A549 (cell line): ENCODE results near the gene TM9SF4. TPM values are rescaled to one million over a fixed set of nuclear protein-coding genes. Genes with fewer than 3 reads are reported as not detected.

Source experiments
- ATAC-seq, 2 experiments: fragments of 200-7000 bp in 1 of 2; fragments of >200 bp in 1 of 2; cut with Nextera tagmentation in 1 of 2; cut with Tn5 transposase in 1 of 2; 3 replicates each; pipeline versions ENCODE4 v1.8.0 to v1.9.1; 2018 to 2020; ENCODE audit warnings: mild to moderate bottlenecking in 1 of 2, moderate library complexity in 1 of 2
- CTCF ChIA-PET: fragments of 300-600 bp; sonication (Branson Sonifier 250); formaldehyde crosslinking; extraction: SDS; loops from one replicate; lab custom pipeline; 2021; ENCODE audit warnings: antibody characterized with exemption, inconsistent platforms; lab: Yijun Ruan, JAX
- POLR2A ChIA-PET: fragments of 350-600 bp; formaldehyde crosslinking; extraction: SDS; loops from one replicate; lab custom pipeline; 2021; ENCODE audit warnings: antibody characterized with exemption, inconsistent platforms; lab: Yijun Ruan, JAX
- DNase-seq, 2 experiments: peaks; one replicate each; pipeline versions ENCODE4 v3.0.0 to v3.0.0-alpha.2; 2011 to 2016; ENCODE audit warnings: low read depth in 1 of 2, low spot score in 1 of 2
- FAIRE-seq: peaks from 2 replicates; lab custom pipeline; 2011; peaks lifted over from hg19 to GRCh38; lab: Jason Lieb, UNC
- H3K27ac ChIP-seq, 2 experiments: fragments of >200 bp; sonication (Bioruptor Twin); formaldehyde crosslinking; 3 replicates each; pipeline ENCODE4 v1.5.1; 2016 to 2017
- H3K4me1 ChIP-seq: fragments of >200 bp; sonication (Bioruptor Twin); formaldehyde crosslinking; 3 replicates; pipeline ENCODE4 v1.6.1; 2016
- H3K4me2 ChIP-seq: fragments of >200 bp; sonication (Bioruptor Twin); formaldehyde crosslinking; 3 replicates; pipeline ENCODE4 v1.6.1; 2016
- H3K4me3 ChIP-seq: fragments of >200 bp; sonication (Bioruptor Twin); formaldehyde crosslinking; 3 replicates; pipeline ENCODE4 v1.5.1; 2016
- H3K9me3 ChIP-seq: fragments of >200 bp; sonication (Bioruptor Twin); formaldehyde crosslinking; 3 replicates; pipeline ENCODE4 v1.6.1; 2016
- ATOH8 ChIP-seq: fragments of 250-450 bp; sonication (Bioruptor Pico); IDR thresholded peaks from 2 replicates; pipeline ENCODE4 v1.5.0; 2020; ENCODE audit warnings: low read depth, mild to moderate bottlenecking, moderate library complexity
- CBX2 ChIP-seq: fragments of 200-600 bp; sonication (generic); IDR thresholded peaks from 2 replicates; pipeline ENCODE4 v1.6.1; 2016; ENCODE audit warnings: low read depth, mild to moderate bottlenecking, borderline replicate concordance
- CBX8 ChIP-seq: fragments of 200-600 bp; sonication (generic); IDR thresholded peaks from 2 replicates; pipeline ENCODE4 v1.6.1; 2016
- E2F6 ChIP-seq: IDR thresholded peaks from 2 replicates; pipeline ENCODE4 v1.6.1; 2012; ENCODE audit warnings: low read depth, borderline replicate concordance
- EHMT2 ChIP-seq: fragments of 200-600 bp; sonication (generic); IDR thresholded peaks from 2 replicates; pipeline ENCODE4 v1.6.1; 2016; ENCODE audit warnings: antibody characterized with exemption, low read depth, mild to moderate bottlenecking, moderate library complexity
- EP300 ChIP-seq, 2 experiments: fragments of >200 bp; sonication (Bioruptor Twin); formaldehyde crosslinking; IDR thresholded peaks; 2 replicates in 1 of 2; 3 replicates in 1 of 2; pipeline ENCODE4 v1.6.1; 2016 to 2017
- ESRRA ChIP-seq: fragments of 150-350 bp; IDR thresholded peaks from 2 replicates; pipeline ENCODE4 v1.6.1; 2014; ENCODE audit warnings: mild to moderate bottlenecking, low read length, borderline replicate concordance
- FOSB ChIP-seq: fragments of 250-450 bp; sonication (Bioruptor Pico); IDR thresholded peaks from 2 replicates; pipeline ENCODE4 v1.5.0; 2020; ENCODE audit warnings: mild to moderate bottlenecking, moderate library complexity
- FOSL2 ChIP-seq, 2 experiments: fragments of 450-650 bp in 1 of 2; fragments of >200 bp in 1 of 2; sonication (Bioruptor Twin) in 1 of 2; formaldehyde crosslinking; IDR thresholded peaks; 2 replicates each; pipeline versions ENCODE4 v1.5.0 to v1.6.1; 2016 to 2020; ENCODE audit warnings: mild to moderate bottlenecking in 1 of 2, moderate library complexity in 1 of 2
- HDAC2 ChIP-seq: fragments of 200-600 bp; sonication (generic); IDR thresholded peaks from 2 replicates; pipeline ENCODE4 v1.6.1; 2016
- HEYL ChIP-seq: fragments of 250-450 bp; sonication (Bioruptor Pico); IDR thresholded peaks from 2 replicates; pipeline ENCODE4 v1.8.0; 2021; ENCODE audit warnings: mild to moderate bottlenecking, moderate library complexity
- HMGXB4 ChIP-seq: fragments of 250-450 bp; sonication (Bioruptor Pico); IDR thresholded peaks from 2 replicates; pipeline ENCODE4 v1.5.0; 2021; ENCODE audit warnings: mild to moderate bottlenecking, moderate library complexity, borderline replicate concordance
- HOXA7 ChIP-seq: fragments of 250-450 bp; sonication (Bioruptor Pico); IDR thresholded peaks from 2 replicates; pipeline ENCODE4 v1.5.0; 2020; ENCODE audit warnings: mild to moderate bottlenecking, moderate library complexity
- HOXB13 ChIP-seq: fragments of 250-450 bp; sonication (Bioruptor Pico); IDR thresholded peaks from 2 replicates; pipeline ENCODE4 v1.5.0; 2020; ENCODE audit warnings: low read depth, mild to moderate bottlenecking, moderate library complexity
- HOXB5 ChIP-seq: fragments of 250-450 bp; sonication (Bioruptor Pico); IDR thresholded peaks from 2 replicates; pipeline ENCODE4 v1.5.0; 2020; ENCODE audit warnings: mild to moderate bottlenecking, moderate library complexity
- JUN ChIP-seq, 2 experiments: fragments of >200 bp; sonication (Bioruptor Twin); formaldehyde crosslinking; IDR thresholded peaks; 2 replicates in 1 of 2; 3 replicates in 1 of 2; pipeline ENCODE4 v1.6.1; 2016 to 2017
- JUNB ChIP-seq: fragments of >200 bp; sonication (Bioruptor Twin); formaldehyde crosslinking; IDR thresholded peaks from 2 replicates; pipeline ENCODE4 v1.6.1; 2016
- KDM1A ChIP-seq: fragments of 200-600 bp; sonication (generic); IDR thresholded peaks from 2 replicates; pipeline ENCODE4 v1.6.1; 2016; ENCODE audit warnings: low read depth, mild to moderate bottlenecking
- MAX ChIP-seq: IDR thresholded peaks from 2 replicates; pipeline ENCODE4 v1.6.1; 2012
- MAZ ChIP-seq: fragments of 150-350 bp; IDR thresholded peaks from 2 replicates; pipeline ENCODE4 v1.6.1; 2014; ENCODE audit warnings: antibody characterized with exemption, low read depth, low read length, borderline replicate concordance
- MYC ChIP-seq: IDR thresholded peaks from 2 replicates; pipeline ENCODE4 v1.6.1; 2012; ENCODE audit warnings: mild to moderate bottlenecking, inconsistent platforms, low read length, improper control_type of control experiment, borderline replicate concordance
- NR3C1 ChIP-seq: fragments of >200 bp; sonication (Bioruptor Twin); formaldehyde crosslinking; IDR thresholded peaks from 3 replicates; pipeline ENCODE4 v1.6.1; 2017
- POLR2A ChIP-seq: IDR thresholded peaks from 2 replicates; pipeline ENCODE4 v1.6.1; 2012; ENCODE audit warnings: mild to moderate bottlenecking, low read length
- RARB ChIP-seq: fragments of 250-450 bp; sonication (Bioruptor Pico); IDR thresholded peaks from 2 replicates; pipeline ENCODE4 v1.8.0; 2021; ENCODE audit warnings: mild to moderate bottlenecking, moderate library complexity
- RCOR1 ChIP-seq: fragments of 150-350 bp; IDR thresholded peaks from 2 replicates; pipeline ENCODE4 v1.6.1; 2014; ENCODE audit warnings: antibody characterized with exemption, low read length, low read depth
- SREBF2 ChIP-seq: fragments of 450-650 bp; IDR thresholded peaks from 2 replicates; pipeline ENCODE4 v1.6.1; 2014; ENCODE audit warnings: mild to moderate bottlenecking, moderate library complexity
- TFCP2L1 ChIP-seq: fragments of 250-450 bp; sonication (Bioruptor Pico); IDR thresholded peaks from 2 replicates; pipeline ENCODE4 v1.5.0; 2021; ENCODE audit warnings: mild to moderate bottlenecking
- TP53 ChIP-seq: fragments of 250-450 bp; sonication (Bioruptor Pico); IDR thresholded peaks from 2 replicates; pipeline ENCODE4 v1.5.0; 2021; ENCODE audit warnings: mild to moderate bottlenecking, moderate library complexity
- USF2 ChIP-seq: fragments of 450-650 bp; IDR thresholded peaks from 2 replicates; pipeline ENCODE4 v1.6.1; 2014; ENCODE audit warnings: antibody characterized with exemption
- ZFP36 ChIP-seq: fragments of 450-650 bp; IDR thresholded peaks from 2 replicates; pipeline ENCODE4 v1.6.1; 2014; ENCODE audit warnings: borderline replicate concordance; ENCODE audit not compliant: partially characterized antibody
- ZSCAN20 ChIP-seq: fragments of 250-450 bp; sonication (Bioruptor Pico); IDR thresholded peaks from 2 replicates; pipeline ENCODE4 v1.8.0; 2022; ENCODE audit warnings: mild to moderate bottlenecking, moderate library complexity
- WGBS: methylation state at CpG from one replicate; pipeline ENCODE4 v1.1.6; 2017; ENCODE audit errors: missing lambda C conversion rate; 5-methylcytosine and 5-hydroxymethylcytosine counted together
- polyA plus RNA-seq, 4 experiments: library from polyadenylated mRNA; depleted of rRNA in 3 of 4; stranded (reverse); fragments of >200 nt; fragmentation: RNase III in 1 of 4; extraction: RNeasy Plus Mini Kit Qiagen cat#74134 plus additional on column Dnase treatment in 1 of 4; gene quantifications; 2 replicates in 3 of 4; 3 replicates in 1 of 4; pipeline ENCODE4 v1.2.3, GENCODE V29; 2011 to 2017

TM9SF4 gene
- polyA plus RNA-seq, 2 of the 4 experiments (the other 2 are of a cell fraction) = 52.3 to 60.0 TPM

GRCh38 chr20:32078791-32079190 lies 30.7 kb upstream of the TM9SF4 start:
- ATAC-seq (no peak), FAIRE-seq (no peak), DNase-seq (no peak)
- Histone ChIP-seq H3K9me3 (no peaks in the 10 kb centered on the region), H3K4me3 (no peak overlapping the region), H3K4me1 (no peaks in the 10 kb centered on the region), H3K4me2 (no peak overlapping the region), H3K27ac (no peak overlapping the region)
- TF ChIP-seq HOXB5 (CRISPR knock-in tag) = no peak
- no peak for TF ChIP-seq NR3C1
- TF ChIP-seq JUN (IDR thresholded peaks at IDR 0.05) = no peak
- no peak for TF ChIP-seq HOXB13 (CRISPR knock-in tag)
- no peak for TF ChIP-seq MYC
- TF ChIP-seq HOXA7 (CRISPR knock-in tag) = no peak
- TF ChIP-seq ZSCAN20 (CRISPR knock-in tag) = no peak
- no peak for TF ChIP-seq HDAC2
- no peak for TF ChIP-seq CBX8
- TF ChIP-seq RARB (CRISPR knock-in tag) = no peak
- TF ChIP-seq CBX2 = no peak
- no peak for TF ChIP-seq HMGXB4
- TF ChIP-seq MAX = no peak
- TF ChIP-seq E2F6 = no peak
- TF ChIP-seq EP300 (IDR thresholded peaks at IDR 0.05) = no peak
- TF ChIP-seq ZFP36 = no peak
- TF ChIP-seq FOSL2 (IDR thresholded peaks at IDR 0.05) = no peak
- no peak for TF ChIP-seq FOSL2 (CRISPR knock-in tag; IDR thresholded peaks at IDR 0.05)
- TF ChIP-seq EHMT2 = no peak
- no peak for TF ChIP-seq RCOR1
- no peak for TF ChIP-seq ATOH8 (CRISPR knock-in tag)
- ChIA-PET POLR2A (no interaction called here), CTCF (interaction anchor here (0.6 to 6.7 kb wide), 6 partner anchors 12 to 245 kb away, joined by 3 to 38 read pairs (median 4); no protein-coding TSS in a partner anchor)

DNA sequence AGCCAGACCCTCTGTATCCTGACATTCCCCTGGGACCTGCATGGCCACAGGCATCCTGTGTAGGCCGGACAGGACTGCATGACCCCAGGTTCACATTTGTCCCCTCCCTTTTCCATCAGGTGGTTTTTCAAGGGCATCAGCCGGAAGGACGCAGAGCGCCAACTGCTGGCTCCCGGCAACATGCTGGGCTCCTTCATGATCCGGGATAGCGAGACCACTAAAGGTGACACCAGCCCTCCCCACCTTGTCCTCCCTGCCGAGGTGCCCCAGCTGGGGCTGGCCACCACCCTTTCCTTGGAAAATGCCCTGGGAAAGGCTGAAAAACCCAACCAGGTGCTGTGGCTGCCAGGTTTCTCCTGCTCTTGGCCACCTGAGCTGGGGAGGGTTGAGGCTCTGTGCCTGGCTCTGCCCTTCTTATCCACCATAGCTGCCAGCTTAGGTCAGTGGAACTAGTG lies 29.8 kb upstream of the TM9SF4 start:
- no peak overlapping the region for H3K27ac ChIP-seq
- H3K4me3 ChIP-seq = no peak overlapping the region
- no peak for DNase-seq
- WGBS = 56% methylated on average over 8 of the region's 8 CpGs
- TF ChIP-seq HEYL (CRISPR knock-in tag) (no peak), JUNB (no peak), E2F6 (no peak), ESRRA (no peak), POLR2A (no peak), TP53 (CRISPR knock-in tag) (no peak), TFCP2L1 (no peak), KDM1A (no peak), FOSB (CRISPR knock-in tag) (no peak), SREBF2 (no peak), MAZ (no peak), ZSCAN20 (CRISPR knock-in tag) (no peak), HMGXB4 (no peak), RCOR1 (no peak), CBX8 (no peak), NR3C1 (no peak), EP300 (IDR thresholded peaks at IDR 0.05) (no peak), USF2 (no peak)
- ChIA-PET CTCF (interaction anchor here (0.6 to 6.7 kb wide), 6 partner anchors 11 to 246 kb away, joined by 3 to 38 read pairs (median 4); no protein-coding TSS in a partner anchor), POLR2A (no interaction called here)
- no peaks in the 10 kb centered on the region for H3K9me3 ChIP-seq
- H3K4me2 ChIP-seq = no peak overlapping the region
- H3K4me1 ChIP-seq = no peaks in the 10 kb centered on the region
- ATAC-seq = peak in 1 of 2 experiments; percentile 19; a peak in 2 of 6 replicates
- no peak for FAIRE-seq
